ENCODE measurements around the gene MAP3K10. TPM values are rescaled to one million over a fixed set of nuclear protein-coding genes. Genes with fewer than 3 reads are reported as not detected.

The MAP3K10 gene
- total RNA-seq, 2 donors from 2014 or later, result 10.5 to 23.8 TPM

- no peaks in the 10 kb centered on the region for H3K9me3 ChIP-seq
- intact Hi-C loops (cut with DNase I), result loop anchor here (5.0 kb wide), 1 partner anchor 85 kb away; no protein-coding TSS in a partner anchor
- DNase-seq (ENCODE audit: low spot score), result peak; percentile 72
- H3K4me1 ChIP-seq (replicated peaks), result no peaks in the 10 kb centered on the region
- no peak overlapping the region for H3K4me3 ChIP-seq
- peaks cover 7% of the 10 kb centered on the region for H3K27me3 ChIP-seq (replicated peaks; ENCODE audit: insufficient read depth)
- 63% methylated on average over 41 of the region's 41 CpGs for WGBS
- H3K36me3 ChIP-seq, result no peaks in the 10 kb centered on the region
- no peak for TF ChIP-seq POLR2A (IDR thresholded peaks at IDR 0.05)
- TF ChIP-seq, protein P1, sequence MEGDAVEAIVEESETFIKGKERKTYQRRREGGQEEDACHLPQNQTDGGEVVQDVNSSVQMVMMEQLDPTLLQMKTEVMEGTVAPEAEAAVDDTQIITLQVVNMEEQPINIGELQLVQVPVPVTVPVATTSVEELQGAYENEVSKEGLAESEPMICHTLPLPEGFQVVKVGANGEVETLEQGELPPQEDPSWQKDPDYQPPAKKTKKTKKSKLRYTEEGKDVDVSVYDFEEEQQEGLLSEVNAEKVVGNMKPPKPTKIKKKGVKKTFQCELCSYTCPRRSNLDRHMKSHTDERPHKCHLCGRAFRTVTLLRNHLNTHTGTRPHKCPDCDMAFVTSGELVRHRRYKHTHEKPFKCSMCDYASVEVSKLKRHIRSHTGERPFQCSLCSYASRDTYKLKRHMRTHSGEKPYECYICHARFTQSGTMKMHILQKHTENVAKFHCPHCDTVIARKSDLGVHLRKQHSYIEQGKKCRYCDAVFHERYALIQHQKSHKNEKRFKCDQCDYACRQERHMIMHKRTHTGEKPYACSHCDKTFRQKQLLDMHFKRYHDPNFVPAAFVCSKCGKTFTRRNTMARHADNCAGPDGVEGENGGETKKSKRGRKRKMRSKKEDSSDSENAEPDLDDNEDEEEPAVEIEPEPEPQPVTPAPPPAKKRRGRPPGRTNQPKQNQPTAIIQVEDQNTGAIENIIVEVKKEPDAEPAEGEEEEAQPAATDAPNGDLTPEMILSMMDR (IDR thresholded peaks at IDR 0.05), result peak; percentile 69 to 91 (median 85)
- TF ChIP-seq POLR2AphosphoS5 (IDR thresholded peaks at IDR 0.05), result peak; percentile 74
- no peak overlapping the region for H3K27ac ChIP-seq
Measured at GRCh38 chr19:40221858-40222619, 30.8 kb downstream of the MAP3K10 start.

GRCh38 chr19:40223135-40223822 is 32.1 kb downstream of the MAP3K10 start:
- DNase-seq (ENCODE audit: low spot score), result no peak
- intact Hi-C loops (cut with DNase I), result loop anchor here (5.0 kb wide), 1 partner anchor 86 kb away; no protein-coding TSS in a partner anchor
- 28% methylated on average over 48 of the region's 48 CpGs for WGBS
- H3K4me1 ChIP-seq (replicated peaks), result no peaks in the 10 kb centered on the region
- H3K9me3 ChIP-seq, result no peaks in the 10 kb centered on the region
- H3K36me3 ChIP-seq, result no peaks in the 10 kb centered on the region
- peaks cover 2% of the 10 kb centered on the region for H3K27me3 ChIP-seq (replicated peaks; ENCODE audit: insufficient read depth)
- H3K27ac ChIP-seq, result no peak overlapping the region
- no peak for TF ChIP-seq POLR2AphosphoS5 (IDR thresholded peaks at IDR 0.05)
- TF ChIP-seq, protein P1 (IDR thresholded peaks at IDR 0.05), result no peak
- no peak for TF ChIP-seq POLR2A (IDR thresholded peaks at IDR 0.05)
- H3K4me3 ChIP-seq, result no peak overlapping the region

- Histone ChIP-seq H3K27me3 (replicated peaks; ENCODE audit: insufficient read depth) (no peaks in the 10 kb centered on the region), H3K9me3 (no peaks in the 10 kb centered on the region), H3K27ac (no peak overlapping the region), H3K4me1 (replicated peaks) (no peaks in the 10 kb centered on the region), H3K4me3 (no peak overlapping the region), H3K36me3 (no peaks in the 10 kb centered on the region)
- TF ChIP-seq POLR2AphosphoS5 (IDR thresholded peaks at IDR 0.05) (no peak), POLR2A (IDR thresholded peaks at IDR 0.05) (no peak)
- TF ChIP-seq, protein P1 (IDR thresholded peaks at IDR 0.05), result no peak
- intact Hi-C loops (cut with DNase I), result loop anchor here (5.0 kb wide), 1 partner anchor 87 kb away; no protein-coding TSS in a partner anchor
- WGBS, result 73% methylated on average over 32 of the region's 32 CpGs
- no peak for DNase-seq (ENCODE audit: low spot score)
Measured at GRCh38 chr19:40224342-40225150, 33.3 kb downstream of the MAP3K10 start.

DNA sequence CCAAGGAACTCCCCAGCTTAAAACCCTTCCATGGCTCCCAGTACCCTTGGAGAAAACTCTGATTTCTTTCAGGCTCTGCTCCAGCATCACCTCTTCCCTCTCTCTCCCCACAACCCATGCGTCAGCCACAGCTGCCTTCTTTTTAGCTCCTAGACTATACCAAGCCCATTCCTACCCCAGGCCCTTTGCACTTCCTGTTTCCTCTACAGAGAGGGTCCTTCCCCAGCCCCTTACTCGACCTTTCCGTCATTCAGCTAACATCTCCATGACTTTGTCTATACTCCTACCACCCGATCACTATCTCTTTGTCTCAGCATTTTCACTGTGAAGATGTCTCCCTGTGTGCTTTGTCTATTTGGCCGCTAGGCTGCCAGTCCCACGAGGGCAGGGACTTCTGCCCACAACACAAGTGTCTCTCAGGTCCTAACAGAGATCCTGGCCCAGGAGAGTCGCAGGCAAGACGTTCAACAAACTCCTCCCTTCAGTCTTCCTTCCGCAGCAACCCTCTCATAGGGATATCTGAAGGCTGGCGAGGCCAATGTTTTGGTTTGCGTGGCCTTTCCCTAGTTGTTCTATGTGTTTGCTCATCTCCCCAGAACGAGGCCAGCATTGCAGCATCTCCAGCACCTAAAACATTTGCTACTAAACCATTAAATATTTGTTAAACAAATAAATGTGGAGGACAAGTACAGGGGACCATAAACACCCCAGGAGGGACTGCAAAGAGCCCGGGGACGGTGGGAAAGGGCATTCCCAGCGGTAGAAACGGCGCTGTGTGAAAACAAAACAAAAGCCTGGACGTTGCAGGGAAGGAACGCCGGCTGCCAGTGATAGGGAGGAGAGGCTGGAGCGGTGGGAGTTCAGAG is 34.4 kb downstream of the MAP3K10 start:
- 22% methylated on average over 21 of the region's 21 CpGs for WGBS
- TF ChIP-seq POLR2AphosphoS5 (IDR thresholded peaks at IDR 0.05) (no peak), POLR2A (IDR thresholded peaks at IDR 0.05) (no peak)
- TF ChIP-seq, protein P1 (IDR thresholded peaks at IDR 0.05), result no peak
- Histone ChIP-seq H3K4me3 (peak overlapping the region; percentile 12 to 25), H3K9me3 (no peaks in the 10 kb centered on the region), H3K36me3 (no peaks in the 10 kb centered on the region), H3K27ac (peak overlapping the region in 1 of 2 donors; percentile 1), H3K4me1 (replicated peaks) (no peaks in the 10 kb centered on the region), H3K27me3 (replicated peaks; ENCODE audit: insufficient read depth) (no peaks in the 10 kb centered on the region)
- intact Hi-C loops (cut with DNase I), result no loop called here
- no peak for DNase-seq (ENCODE audit: low spot score)

All from prostate gland (tissue), 2 donors.